Stimulated activated CD4-positive, alpha-beta T cell treated with anti-CD3 and anti-CD28 coated beads, Interleukin-15, amount 100 ng/mL, for 1 hour (primary cell): ENCODE results near the gene FLT3.
"Not testable (repeated sequence)": the region's sequence is repeated elsewhere in the genome, so short reads cannot be mapped to it uniquely, and the experiment has no call there.

ENCODE experiments used
- DNase-seq, 2 donors: peaks; one replicate each; pipeline ENCODE4 v3.0.0-alpha.2; 2020; ENCODE audit warnings: low read depth in 1 of 2, low spot score in 1 of 2

Gene FLT3

DNA sequence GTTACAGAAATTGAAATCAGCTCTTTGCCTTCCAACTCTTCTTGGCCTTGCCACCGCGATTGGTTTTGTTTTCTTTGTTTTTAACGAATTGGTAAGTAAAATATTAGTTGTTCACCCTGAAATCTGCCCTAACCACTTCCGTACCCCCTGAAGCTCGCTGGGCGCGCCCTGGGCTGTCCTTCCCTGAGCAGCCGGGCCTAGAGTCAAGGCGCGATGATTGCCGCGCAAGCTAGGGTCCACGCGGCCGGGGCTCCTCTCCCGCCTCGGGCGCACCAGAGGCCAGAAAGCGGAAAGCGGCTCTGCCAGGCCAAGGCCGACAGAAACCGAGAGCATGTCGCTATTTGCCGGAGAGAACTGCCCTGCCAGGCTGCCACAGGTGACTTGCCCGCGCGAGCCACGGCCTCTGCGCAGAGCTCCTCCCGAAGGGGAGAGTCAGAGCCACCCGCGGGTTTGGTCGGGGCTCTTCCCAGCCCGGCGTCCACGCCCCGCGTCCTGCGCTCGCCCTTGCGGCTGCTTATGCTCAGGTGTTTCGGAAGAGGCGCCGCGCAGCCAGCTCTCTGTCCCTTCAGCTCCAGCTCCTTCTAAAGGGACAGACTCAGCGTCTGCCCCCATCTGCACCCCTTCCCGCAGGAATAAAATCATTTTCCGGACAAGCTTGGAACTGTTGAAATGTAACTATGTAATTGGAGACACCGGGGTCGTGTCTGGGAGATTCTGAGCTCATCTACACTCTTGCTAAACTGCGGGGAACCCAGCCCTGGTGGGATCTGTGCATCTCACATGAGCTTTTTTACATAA lies 124.6 kb downstream of the FLT3 start:
- no peak for DNase-seq

DNA sequence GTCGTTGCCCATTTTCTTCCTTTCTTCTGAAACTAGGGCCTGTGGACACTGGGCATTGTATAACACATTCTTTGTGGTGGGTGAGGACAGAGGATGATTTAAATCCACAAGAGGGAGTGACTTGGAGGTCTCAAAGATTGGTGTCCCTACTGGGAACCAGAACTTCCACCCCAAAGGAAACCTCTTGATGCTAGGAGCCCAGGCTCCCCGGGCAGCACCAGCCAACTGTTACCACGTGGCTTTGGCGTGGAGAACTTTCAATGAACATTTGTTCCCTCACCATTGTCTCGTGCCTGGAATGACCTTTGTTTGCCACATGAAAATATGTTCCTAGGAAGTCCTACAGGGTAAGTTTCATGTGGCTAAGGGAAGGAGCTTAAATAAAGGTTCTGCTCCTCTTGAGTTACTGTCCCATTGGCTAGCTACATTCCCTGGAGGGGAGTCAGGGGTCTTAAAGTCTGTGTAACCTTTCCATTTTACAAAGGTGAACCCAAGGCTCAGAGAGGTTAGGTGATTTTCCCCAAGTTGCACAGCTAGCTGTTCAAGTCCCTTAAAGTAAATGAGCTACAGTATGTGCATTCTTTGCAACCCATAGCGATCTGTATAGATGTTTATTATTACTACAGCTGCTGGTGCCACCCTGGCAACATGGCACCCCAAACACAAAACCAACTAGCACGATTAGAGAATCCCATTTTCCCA lies 126.3 kb downstream of the FLT3 start:
- DNase-seq = no peak

DNA sequence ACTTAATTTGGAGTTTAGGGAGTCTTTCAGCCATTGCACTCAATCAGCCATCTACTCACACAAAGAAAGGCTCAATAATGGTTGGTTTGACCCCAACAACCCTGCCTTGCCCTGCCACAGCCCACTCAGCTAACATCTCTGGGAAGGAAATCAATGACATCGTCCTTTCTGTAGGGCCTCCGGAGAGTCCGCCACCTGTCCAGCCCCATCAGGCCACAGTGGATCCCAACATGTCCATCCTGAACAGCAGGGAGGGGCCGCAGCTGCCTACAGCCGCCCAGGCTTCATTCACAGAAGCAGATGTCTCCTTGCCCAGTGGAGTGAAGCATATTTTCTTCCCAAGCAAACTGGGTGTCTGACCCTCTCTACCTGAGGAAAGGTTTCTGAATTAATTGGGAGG lies 127.1 kb downstream of the FLT3 start:
- DNase-seq = no peak

DNA sequence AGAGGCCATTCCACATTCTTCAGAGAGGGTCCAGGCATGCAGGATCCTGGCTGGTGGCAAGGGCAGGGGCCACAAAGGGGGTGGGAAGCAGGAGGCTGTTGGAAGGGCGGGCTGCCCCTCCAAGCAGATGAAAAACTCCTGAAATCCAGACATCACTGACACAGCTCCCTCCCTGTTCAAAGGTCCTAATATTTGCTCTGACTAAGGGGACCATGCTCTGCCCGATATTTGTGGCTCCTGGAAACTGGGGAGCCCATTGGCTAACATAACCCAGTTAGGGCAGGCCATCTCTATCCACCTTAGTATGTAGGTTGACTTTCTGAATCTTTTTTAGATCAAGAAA lies 127.9 kb downstream of the FLT3 start:
- DNase-seq = no peak

DNA sequence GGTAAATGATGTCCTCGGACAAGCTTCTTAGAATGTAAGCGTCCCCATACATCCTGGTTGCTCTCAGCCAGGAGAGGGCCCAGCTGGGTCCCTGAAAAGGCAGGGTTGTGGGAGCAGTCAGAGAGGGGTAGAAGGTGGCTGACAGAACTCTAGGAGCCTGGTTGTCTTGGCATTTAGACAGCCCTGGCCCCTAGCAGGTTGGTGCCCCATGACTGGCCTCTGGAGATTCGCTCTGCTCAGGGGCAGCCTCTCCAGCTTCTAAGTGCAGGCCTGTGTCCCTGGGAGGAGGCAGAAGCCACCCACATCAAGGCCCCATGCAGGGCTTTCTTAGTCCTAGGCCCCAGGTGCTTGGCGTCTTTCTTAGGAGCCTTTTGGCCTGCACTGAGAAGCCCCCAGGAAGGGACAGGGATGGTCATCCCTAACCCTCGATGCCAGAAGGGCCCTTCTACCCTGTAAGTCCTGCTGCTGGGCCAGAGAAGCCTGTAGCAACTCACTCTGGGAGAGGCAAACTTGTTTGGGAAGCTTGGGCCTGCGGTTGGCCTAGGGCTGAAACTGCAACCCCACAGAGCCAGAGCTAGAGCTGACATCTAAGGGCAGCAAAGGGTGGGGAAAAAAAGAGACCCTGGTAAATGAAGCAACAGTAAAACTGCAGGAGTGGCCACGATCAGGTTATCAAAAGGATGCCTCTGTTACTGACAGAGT lies 128.4 kb downstream of the FLT3 start:
- no peak for DNase-seq

DNA sequence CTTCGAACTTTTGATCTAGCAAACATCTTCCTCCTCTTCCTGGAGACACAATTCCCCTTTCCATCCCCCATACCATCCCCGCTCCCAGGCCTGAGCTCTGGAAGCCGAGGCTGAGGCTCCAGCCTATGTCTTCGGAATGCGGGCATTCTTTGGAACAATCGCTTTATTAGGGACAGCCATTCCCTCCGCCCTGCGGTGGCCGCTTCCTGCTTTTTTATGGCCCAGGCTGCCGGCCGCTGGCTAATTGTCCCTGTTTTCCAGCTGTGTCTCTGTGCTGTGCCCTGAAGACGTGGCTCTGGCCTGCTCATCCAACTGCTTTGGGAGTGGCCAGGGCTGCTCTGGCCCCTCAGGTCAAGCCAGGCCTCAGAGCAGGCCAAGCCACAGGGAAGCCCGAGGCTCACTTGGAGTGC lies 129.1 kb downstream of the FLT3 start:
- no peak for DNase-seq

DNA sequence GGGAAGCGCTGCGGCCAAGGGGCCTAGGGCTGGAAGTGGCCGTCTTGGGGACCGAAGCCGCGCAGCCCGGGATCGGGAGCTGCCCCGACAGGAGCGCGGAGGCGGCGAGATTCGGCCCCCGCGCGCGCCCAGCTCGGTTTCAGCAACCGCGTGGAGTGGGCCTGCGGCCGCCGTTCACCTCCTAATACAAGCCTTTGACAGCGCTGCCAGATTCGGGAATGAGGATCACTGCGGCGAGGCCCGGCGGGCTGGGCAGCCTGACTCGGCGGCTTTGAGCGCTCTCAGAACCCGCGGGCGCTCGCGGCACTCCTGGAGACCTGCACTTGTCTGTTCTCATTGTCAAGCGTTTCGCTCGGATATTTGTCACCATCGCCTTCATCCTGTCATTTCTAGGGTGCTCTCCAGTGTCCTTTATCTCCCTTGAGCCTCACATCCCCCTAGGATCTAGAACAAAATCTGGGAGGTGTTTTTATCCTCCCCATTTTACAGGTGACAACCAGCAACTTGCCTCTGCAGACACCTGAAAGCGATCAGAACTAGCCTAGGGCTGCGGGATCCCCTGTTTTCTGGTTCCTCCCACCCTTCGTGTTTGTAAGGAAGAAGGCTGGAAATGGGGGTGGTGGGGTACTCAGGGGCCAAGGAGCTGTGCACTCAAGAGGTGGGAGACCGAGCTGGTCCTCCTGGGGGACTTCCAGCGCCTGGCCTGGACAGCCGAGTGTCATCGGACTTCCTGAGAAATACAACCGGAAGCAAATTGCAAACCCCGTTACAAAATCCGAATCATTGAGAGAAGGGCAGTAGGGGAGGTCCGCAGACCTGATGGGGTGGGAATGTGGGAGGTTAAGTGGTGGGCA lies 129.8 kb downstream of the FLT3 start:
- DNase-seq = no peak

DNA sequence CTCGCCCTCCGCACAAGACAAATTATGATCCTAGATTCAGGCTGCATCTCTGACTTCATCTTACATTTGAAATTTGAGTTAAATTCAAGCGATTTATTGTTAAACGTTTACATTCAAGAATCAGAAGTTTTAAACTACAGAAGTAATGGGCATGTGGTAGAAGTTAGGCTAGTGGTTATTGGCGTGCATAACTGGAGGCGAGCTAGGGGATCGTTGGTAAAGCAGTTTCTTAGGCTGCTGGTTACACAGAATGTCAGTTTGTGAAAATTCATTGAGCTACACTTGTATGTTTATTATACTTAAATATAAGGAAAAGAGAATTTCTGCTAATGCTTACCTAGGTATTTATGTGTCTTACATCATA lies 130.5 kb downstream of the FLT3 start:
- no peak for DNase-seq

DNA sequence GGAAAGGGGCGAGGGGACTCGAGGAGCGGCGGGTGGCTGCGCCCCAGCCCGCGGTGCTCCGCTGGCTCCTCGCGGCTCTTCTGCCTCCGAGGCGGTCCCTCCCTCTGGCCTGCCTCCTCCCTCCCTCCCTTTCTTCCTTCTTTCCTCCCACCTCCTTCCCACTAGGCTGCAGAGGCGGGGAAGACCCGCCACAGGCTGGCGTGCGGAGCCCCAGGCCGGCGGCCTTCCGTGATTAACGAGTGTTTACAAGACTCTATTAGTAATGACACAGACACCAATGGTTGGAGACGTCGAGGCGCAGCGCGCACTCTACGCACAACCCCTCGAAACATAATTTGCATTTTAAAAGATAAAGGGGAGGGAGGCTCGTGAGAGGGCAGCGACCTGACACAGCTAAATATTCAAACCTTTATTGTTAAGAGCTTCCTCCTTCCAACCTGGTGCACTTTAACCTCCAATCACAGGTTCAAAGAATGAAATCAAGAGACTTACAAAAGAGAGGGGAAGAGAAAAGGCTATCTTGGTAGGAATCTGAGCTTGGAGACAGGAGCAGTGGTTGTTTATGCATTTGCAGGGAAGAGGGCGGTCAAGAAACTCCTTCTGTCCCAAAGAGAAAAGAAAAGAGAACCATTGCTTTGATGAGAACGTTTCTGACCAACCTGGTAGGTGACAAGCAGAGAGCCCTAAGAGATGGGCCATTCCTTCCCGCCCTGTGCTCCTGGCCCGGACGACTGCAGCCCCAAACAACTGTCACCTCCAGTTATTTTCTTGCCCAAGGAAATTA lies 131.1 kb downstream of the FLT3 start, which contains the start of gene CDX2:
CDX2 (minus strand) TSS at position 234 of the 784 bp plus-strand sequence. CDS start 309 bp downstream, outside the sequence.
- no peak for DNase-seq

DNA sequence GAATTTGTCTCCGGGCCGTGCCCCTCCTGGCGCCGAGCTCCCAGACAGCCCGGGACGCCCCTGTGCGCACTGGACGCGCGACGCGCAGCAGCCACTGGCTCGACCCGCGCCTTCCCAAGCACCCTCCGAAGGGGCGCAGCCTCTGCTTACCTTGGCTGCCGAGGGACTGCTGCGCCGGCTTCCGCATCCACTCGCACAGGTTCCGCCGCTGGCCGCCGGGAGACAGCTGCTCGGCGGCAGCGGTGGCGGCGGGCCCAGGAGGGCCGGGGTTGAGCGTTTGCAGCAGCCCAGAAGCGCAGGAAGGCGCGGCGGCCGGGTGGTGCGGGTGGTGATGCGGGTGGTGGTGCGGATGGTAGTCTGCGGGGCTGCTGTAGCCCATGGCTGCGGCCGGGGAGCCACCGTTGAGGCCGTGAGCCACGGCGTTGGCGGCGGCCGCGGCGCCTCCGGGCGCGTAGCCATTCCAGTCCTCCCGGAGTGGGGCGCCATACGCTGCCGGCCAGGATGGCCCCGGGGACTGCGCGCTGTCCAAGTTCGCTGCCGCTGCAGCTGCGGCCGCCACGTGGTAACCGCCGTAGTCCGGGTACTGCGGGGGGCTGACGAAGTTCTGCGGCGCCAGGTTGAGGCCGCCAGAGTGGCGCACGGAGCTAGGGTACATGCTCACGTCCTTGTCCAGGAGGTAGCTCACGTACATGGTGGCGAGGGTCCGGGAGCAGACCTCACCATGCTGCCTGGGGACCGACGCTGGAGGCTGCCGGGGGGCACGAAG lies 131.9 kb downstream of the FLT3 start:
- no peak for DNase-seq

DNA sequence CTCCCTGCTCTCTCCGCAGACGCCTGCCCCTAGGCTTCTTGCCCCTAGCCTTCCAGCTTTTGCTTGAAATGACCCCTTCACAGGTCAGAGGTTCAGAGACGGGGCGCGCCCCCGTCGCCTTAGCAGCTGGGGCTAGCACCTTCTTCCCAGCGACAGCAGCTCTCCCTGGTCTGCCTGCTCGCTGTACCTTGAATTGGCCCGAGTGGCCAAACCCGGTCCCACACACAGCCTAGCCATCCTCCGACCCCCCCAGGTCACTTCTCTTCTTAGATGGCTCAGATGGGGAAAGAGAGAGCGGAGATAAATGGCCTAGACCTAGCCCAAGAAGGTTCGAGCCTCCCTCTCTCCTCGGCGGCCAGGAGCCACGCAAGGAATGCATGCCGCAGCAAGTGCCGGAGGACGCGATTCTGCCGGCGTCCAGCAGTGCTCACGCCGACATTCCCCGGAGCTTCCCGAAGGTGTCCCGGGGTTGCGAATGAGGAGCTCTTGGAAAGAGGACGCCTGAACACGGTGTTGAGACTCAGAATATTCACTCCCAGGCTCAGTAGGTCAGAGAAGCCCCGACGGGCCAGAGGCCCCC lies 132.6 kb downstream of the FLT3 start:
- no peak for DNase-seq

DNA sequence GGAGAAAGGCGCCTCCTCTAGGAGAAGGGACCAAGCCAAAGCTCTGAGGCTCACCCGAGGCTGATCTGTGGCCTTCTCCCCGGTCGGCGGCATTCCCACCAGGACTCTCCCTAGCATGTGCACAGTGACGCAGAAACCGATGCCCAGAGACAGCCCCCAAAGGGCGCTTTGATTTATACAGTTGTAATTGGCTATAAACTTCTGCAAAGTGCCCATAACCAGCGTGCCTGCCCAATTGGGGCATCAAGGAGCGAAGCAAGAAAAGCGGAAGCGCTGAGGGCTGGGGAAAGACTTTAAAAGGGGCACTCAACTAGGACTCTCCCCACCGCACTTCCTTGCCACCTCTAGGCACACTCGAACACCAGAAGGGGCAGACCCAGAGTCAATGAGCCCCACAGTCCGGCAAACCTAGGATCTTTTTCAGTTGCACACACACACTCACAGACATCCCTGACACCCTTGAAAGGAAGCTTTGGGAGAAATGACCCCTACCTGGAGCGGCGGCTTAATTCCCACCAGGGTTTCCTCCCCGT lies 133.1 kb downstream of the FLT3 start:
- DNase-seq = no peak

DNA sequence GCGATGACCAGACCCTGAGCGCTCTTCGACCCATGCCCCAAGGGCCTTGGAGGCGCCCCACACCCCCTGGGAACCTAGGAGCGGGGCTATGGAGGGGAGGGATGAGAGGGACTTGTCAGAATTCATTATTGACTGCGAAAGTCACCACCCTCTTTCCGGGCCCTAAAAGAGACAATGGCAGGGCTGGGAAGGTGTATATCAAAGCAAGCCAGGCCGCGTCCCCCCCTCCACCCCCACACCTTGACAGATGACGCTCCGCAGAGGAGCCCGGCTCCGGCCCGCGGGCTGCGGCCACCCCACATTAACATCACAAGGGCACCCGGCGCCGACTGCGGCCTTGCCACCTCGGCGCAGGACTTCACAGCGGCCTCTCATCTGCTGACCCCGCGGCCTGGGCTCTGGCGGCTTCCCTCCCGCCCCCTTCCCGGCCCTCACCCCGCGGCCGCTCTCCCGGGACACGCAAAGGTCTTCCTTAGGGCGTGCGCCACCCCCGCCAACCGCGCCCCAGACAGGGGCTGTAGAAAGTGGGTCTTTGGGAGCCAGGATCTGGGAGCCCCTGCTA lies 133.7 kb downstream of the FLT3 start:
- DNase-seq = no peak

DNA sequence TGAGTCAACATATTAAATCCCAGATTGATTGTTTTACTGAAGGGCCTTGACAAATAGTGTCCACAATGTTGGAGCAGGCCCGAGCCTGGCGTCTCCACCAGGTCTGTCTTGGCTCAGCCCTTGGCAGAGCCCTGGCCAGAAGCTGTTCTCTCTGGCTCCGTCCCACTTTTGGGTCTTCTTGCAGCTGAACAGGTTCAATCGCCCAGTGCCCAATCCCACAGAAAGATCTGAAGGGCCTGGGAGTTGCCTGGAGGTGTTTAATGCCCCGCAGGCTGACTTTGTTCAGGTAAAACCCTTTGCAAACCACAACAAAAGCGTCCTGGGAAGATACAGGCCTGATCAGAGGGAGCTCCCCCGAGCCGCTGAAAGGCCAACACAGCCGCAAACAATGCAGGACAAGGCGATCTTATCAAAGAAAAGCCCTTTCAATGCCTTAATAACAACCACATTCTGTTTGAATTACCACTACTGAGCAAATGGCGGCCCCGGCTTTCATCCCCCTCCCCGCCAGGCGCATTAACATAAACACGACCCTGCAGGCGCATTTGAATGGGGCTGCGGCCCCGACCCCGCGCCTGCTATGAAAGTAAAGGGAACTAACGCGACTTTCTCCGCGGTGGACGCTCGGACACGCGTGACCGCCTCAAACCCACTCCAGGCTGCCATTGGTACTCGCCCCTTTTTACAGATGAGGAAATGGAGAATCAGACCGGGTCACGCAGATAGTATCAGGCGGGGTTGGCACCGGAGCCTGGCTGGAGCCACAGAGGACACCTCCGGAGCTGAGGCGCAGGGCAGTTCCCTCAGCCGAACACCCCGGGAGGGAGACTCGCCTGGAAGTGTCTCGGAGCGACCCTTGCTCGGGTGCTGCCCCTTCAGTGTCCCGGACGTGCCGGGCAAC lies 134.4 kb downstream of the FLT3 start:
- DNase-seq = no peak

DNA sequence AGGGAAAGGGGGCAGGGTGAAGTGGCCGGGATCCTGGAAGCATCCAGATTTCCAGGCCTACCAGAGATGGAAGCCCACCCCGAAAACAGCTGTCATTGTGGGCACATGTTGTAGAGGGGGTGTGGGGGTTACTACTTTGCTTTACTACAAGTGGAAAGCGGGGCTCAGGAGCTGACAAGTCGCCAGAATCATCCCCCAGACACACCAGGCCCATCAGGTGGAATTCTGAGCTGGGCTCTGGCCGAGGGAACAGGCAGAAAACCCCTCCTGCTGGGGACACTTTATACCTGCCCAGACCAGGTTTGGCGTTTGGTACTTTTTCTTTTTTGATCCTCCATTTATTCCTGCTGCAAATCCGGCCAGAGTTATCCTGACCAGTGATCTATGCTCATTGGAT lies 135.0 kb downstream of the FLT3 start:
- DNase-seq = no peak

DNA sequence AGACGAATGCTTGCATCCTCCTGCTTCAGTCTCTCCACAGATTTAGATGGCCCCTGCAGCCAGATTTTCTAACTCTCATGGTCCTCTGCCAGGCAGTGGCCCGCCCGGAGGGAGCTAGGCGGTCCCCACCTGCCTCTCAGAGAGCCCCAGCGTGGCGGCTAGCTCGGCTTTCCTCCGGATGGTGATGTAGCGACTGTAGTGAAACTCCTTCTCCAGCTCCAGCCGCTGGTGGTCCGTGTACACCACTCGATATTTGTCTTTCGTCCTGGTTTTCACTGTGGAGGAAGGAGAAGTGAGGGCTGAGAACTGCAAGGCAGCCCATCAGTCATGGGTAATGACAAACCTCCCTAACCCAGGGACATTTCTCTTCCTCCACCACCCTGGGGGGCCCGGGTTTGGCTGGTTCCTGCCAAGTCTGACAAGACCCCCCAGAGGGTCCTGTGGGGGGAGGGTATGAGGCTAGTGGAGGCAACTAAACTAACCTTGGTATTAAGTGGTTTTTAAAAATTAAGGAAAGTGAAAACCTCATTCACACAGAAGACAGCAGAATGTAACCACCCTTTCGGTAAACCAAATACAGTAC lies 135.5 kb downstream of the FLT3 start:
- no peak for DNase-seq

DNA sequence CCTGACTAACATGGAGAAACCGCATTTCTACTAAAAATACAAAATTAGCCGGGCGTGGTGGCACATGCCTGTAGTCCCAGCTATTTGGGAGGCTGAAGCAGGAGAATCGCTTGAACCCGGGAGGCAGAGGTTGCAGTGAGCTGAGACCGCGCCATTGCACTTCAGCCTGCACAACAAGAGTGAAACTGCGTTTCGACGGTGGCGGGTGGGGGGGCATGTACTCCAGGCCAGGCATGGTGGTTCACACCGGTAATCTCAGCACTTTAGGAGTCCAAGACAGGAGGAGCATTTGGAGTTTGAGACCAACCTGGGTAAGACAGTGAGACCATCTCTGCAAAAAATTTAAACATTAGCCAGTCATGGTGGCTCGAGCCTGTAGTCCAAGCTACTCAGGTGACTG lies 136.2 kb downstream of the FLT3 start:
- DNase-seq = not testable (repeated sequence)
